ENCODE data around the gene HS3ST2. TPM values are rescaled to one million over a fixed set of nuclear protein-coding genes. Genes with fewer than 3 reads are reported as not detected.

The HS3ST2 gene
- total and polyA plus RNA-seq, 2 of the 8 experiments (the other 6 are each of a cell fraction or from before 2014, with no cell fraction given) = 1.7 to 3.7 TPM

DNA sequence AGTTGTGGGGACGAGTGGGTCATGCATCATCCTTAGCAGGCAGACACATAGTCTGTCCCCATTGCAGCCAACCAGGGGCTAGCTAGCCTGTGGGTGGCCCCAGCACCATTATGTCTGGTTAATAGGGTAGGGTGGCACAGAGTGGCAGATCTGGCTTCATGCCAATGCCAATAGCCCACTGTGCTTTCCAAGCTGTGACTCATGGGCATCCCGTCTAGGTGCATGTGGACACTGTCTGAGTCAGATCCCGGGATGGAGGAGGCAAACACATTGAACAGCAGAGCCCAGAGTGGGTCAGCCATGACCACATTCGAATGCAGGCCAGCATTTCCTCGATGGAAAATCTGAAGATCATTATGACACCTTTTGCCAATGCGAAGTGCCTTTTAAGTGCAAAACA lies 2.5 kb downstream of the HS3ST2 start (continued):
- TF ChIP-seq, protein P1, sequence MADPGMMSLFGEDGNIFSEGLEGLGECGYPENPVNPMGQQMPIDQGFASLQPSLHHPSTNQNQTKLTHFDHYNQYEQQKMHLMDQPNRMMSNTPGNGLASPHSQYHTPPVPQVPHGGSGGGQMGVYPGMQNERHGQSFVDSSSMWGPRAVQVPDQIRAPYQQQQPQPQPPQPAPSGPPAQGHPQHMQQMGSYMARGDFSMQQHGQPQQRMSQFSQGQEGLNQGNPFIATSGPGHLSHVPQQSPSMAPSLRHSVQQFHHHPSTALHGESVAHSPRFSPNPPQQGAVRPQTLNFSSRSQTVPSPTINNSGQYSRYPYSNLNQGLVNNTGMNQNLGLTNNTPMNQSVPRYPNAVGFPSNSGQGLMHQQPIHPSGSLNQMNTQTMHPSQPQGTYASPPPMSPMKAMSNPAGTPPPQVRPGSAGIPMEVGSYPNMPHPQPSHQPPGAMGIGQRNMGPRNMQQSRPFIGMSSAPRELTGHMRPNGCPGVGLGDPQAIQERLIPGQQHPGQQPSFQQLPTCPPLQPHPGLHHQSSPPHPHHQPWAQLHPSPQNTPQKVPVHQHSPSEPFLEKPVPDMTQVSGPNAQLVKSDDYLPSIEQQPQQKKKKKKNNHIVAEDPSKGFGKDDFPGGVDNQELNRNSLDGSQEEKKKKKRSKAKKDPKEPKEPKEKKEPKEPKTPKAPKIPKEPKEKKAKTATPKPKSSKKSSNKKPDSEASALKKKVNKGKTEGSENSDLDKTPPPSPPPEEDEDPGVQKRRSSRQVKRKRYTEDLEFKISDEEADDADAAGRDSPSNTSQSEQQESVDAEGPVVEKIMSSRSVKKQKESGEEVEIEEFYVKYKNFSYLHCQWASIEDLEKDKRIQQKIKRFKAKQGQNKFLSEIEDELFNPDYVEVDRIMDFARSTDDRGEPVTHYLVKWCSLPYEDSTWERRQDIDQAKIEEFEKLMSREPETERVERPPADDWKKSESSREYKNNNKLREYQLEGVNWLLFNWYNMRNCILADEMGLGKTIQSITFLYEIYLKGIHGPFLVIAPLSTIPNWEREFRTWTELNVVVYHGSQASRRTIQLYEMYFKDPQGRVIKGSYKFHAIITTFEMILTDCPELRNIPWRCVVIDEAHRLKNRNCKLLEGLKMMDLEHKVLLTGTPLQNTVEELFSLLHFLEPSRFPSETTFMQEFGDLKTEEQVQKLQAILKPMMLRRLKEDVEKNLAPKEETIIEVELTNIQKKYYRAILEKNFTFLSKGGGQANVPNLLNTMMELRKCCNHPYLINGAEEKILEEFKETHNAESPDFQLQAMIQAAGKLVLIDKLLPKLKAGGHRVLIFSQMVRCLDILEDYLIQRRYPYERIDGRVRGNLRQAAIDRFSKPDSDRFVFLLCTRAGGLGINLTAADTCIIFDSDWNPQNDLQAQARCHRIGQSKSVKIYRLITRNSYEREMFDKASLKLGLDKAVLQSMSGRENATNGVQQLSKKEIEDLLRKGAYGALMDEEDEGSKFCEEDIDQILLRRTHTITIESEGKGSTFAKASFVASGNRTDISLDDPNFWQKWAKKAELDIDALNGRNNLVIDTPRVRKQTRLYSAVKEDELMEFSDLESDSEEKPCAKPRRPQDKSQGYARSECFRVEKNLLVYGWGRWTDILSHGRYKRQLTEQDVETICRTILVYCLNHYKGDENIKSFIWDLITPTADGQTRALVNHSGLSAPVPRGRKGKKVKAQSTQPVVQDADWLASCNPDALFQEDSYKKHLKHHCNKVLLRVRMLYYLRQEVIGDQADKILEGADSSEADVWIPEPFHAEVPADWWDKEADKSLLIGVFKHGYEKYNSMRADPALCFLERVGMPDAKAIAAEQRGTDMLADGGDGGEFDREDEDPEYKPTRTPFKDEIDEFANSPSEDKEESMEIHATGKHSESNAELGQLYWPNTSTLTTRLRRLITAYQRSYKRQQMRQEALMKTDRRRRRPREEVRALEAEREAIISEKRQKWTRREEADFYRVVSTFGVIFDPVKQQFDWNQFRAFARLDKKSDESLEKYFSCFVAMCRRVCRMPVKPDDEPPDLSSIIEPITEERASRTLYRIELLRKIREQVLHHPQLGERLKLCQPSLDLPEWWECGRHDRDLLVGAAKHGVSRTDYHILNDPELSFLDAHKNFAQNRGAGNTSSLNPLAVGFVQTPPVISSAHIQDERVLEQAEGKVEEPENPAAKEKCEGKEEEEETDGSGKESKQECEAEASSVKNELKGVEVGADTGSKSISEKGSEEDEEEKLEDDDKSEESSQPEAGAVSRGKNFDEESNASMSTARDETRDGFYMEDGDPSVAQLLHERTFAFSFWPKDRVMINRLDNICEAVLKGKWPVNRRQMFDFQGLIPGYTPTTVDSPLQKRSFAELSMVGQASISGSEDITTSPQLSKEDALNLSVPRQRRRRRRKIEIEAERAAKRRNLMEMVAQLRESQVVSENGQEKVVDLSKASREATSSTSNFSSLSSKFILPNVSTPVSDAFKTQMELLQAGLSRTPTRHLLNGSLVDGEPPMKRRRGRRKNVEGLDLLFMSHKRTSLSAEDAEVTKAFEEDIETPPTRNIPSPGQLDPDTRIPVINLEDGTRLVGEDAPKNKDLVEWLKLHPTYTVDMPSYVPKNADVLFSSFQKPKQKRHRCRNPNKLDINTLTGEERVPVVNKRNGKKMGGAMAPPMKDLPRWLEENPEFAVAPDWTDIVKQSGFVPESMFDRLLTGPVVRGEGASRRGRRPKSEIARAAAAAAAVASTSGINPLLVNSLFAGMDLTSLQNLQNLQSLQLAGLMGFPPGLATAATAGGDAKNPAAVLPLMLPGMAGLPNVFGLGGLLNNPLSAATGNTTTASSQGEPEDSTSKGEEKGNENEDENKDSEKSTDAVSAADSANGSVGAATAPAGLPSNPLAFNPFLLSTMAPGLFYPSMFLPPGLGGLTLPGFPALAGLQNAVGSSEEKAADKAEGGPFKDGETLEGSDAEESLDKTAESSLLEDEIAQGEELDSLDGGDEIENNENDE (IDR thresholded peaks at IDR 0.05; ENCODE audit: insufficient replicate concordance, low read length) = no peak
- no peak for TF ChIP-seq SIN3A (conservative IDR thresholded peaks at IDR 0.05 in 1 of 2, IDR thresholded peaks at IDR 0.05 in 1 of 2; ENCODE audit: low read depth in 1 of 2, low read length in 2 of 2)
- no peak for TF ChIP-seq JUN (IDR thresholded peaks at IDR 0.05; ENCODE audit: low read depth, low read length)
- TF ChIP-seq, protein P2, sequence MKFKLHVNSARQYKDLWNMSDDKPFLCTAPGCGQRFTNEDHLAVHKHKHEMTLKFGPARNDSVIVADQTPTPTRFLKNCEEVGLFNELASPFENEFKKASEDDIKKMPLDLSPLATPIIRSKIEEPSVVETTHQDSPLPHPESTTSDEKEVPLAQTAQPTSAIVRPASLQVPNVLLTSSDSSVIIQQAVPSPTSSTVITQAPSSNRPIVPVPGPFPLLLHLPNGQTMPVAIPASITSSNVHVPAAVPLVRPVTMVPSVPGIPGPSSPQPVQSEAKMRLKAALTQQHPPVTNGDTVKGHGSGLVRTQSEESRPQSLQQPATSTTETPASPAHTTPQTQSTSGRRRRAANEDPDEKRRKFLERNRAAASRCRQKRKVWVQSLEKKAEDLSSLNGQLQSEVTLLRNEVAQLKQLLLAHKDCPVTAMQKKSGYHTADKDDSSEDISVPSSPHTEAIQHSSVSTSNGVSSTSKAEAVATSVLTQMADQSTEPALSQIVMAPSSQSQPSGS (IDR thresholded peaks at IDR 0.05; ENCODE audit: low read length) = no peak
- no peak for TF ChIP-seq HDAC2 (IDR thresholded peaks at IDR 0.05; ENCODE audit: borderline replicate concordance in 1 of 2, low read depth in 2 of 2, low read length in 2 of 2)
